22Rv1 (cell line): ENCODE data around the gene GPC6.

Experiments
- ZFX ChIP-seq: fragments of 450-650 bp; IDR thresholded peaks from 2 replicates; pipeline ENCODE4 v1.6.1; 2017; ENCODE audit warnings: antibody characterized with exemption, borderline replicate concordance
- TF ChIP-seq, protein P1 (sequence below): fragments of 450-650 bp; IDR thresholded peaks from 2 replicates; pipeline ENCODE4 v1.5.1; 2017; ENCODE audit warnings: mild to moderate bottlenecking

DNA sequence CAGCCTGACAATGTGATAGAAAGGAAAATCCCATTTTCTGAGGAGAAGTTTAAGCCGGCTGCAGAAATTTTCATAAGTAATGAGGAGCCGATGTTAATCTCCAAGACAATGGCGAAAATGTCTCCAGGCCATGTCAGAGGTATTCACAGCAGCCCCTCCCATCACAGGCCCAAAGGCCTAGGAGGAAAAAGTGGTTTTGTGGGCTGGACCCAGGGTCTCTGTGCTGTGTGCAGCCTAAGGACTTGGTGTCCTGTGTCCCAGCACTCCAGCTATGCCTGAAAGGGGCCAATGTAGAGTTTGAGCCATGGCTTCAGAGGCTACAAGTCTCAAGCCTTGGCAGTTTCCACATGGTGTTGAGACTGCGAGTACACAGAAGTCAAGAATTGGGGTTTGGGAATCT, 32.9 kb upstream of the GPC6 start:
- TF ChIP-seq, protein P1, sequence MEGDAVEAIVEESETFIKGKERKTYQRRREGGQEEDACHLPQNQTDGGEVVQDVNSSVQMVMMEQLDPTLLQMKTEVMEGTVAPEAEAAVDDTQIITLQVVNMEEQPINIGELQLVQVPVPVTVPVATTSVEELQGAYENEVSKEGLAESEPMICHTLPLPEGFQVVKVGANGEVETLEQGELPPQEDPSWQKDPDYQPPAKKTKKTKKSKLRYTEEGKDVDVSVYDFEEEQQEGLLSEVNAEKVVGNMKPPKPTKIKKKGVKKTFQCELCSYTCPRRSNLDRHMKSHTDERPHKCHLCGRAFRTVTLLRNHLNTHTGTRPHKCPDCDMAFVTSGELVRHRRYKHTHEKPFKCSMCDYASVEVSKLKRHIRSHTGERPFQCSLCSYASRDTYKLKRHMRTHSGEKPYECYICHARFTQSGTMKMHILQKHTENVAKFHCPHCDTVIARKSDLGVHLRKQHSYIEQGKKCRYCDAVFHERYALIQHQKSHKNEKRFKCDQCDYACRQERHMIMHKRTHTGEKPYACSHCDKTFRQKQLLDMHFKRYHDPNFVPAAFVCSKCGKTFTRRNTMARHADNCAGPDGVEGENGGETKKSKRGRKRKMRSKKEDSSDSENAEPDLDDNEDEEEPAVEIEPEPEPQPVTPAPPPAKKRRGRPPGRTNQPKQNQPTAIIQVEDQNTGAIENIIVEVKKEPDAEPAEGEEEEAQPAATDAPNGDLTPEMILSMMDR: no peak
- no peak for TF ChIP-seq ZFX
